ENCODE measurements around the gene PXMP2. TPM values are rescaled to one million over a fixed set of nuclear protein-coding genes. Genes with fewer than 3 reads are reported as not detected.

Gene PXMP2
- total RNA-seq, 1 donor from 2014 or later, result 24.6 TPM

DNA sequence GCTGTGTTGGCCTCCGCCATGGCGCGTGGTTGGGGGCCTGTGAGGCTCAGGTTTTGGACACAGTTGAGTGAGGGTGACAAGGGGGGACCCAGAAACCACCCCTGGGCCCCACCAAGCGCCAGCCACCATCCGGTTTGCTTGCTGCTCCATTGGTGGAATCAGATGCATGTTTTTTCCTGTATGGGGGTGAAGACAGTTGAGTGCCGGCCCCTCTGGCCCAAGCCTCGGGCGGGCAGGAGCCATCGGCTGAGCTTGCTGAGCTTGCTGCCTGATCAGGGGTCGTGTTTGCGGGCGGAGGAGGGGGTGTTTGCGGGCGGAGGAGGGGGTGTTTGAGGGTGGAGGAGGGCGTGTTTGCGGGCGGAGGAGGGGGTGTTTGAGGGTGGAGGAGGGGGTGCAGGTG, 29.6 kb downstream of the PXMP2 start:
- Mint-ChIP-seq H3K4me3 (no peak overlapping the region), H3K27me3 (no peaks in the 10 kb centered on the region), H3K9me3 (no peaks in the 10 kb centered on the region), H3K4me1 (peaks cover 15% of the 10 kb centered on the region), H3K36me3 (ENCODE audit: low read depth) (peaks cover 52% of the 10 kb centered on the region), H3K27ac (no peak overlapping the region)
- DNase-seq, result no peak
- intact Hi-C loops (cut with micrococcal nuclease), result no loop called here

DNA sequence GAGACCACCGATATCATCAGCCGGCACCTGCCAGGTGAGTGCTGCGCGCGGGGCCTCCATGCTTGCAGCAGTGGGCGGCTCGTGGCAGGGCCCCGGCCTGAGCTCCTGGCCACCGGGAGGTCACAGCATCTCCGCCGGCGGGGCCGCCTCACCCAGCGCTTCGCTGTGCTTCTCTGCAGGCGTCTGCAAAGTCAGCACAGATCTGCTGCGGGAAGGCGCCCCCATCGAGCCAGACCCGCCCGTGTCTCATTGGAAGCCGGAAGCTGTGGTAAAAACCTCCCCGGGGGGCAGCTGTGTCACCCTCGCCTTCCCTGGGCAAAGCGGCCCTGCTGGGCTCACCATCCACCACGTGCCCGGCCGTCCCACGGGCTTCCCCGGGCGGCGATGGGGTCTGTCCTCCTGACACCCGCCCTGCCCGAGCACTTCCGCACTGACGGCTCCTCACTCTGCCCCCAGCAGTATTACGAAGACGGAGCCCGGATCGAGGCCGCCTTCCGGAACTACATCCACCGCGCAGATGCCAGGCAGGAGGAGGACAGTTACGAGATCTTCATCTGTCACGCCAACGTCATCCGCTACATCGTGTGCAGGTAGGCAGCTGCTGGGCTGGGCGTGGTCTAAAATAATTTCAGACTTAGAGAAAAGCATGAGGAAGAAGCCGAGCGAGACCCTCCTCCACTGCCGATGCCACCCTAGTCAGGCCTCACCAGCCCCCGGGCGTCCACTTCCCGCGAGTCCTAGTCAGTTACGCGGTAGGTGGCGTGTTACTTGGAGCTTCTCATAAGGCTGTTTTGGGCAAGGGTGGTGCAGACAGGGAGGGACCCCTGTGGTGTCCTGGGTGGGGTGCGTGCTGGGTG, 30.4 kb downstream of the PXMP2 start:
- no peak for DNase-seq
- H3K27me3 Mint-ChIP-seq, result no peaks in the 10 kb centered on the region
- peaks cover 54% of the 10 kb centered on the region for H3K36me3 Mint-ChIP-seq (ENCODE audit: low read depth)
- intact Hi-C loops (cut with micrococcal nuclease), result no loop called here
- peaks cover 11% of the 10 kb centered on the region for H3K4me1 Mint-ChIP-seq
- H3K27ac Mint-ChIP-seq, result no peak overlapping the region
- H3K4me3 Mint-ChIP-seq, result no peak overlapping the region
- H3K9me3 Mint-ChIP-seq, result no peaks in the 10 kb centered on the region

DNA sequence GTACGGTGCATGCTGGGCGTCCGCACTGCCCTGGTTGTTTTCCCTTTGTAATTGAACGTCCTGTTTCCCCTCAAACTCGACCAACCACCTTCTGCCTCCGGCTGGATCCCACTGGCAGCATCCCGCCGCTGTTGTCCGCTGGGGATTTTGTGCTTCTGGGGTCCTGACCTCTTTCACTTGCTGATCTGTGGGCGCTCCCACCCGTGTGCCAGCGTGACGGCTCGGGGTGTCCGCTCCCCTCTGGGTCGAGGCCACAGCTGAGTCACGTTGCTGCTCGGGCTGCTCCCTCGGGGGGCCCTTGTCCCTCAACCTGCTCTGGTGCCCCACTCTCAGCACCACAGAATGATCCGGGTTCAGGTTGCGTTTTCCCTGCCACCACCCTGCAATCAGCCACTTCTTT, 31.3 kb downstream of the PXMP2 start:
- Mint-ChIP-seq H3K27me3 (no peaks in the 10 kb centered on the region), H3K9me3 (no peaks in the 10 kb centered on the region), H3K36me3 (ENCODE audit: low read depth) (peaks cover 57% of the 10 kb centered on the region), H3K27ac (no peak overlapping the region), H3K4me3 (no peak overlapping the region), H3K4me1 (peaks cover 3% of the 10 kb centered on the region)
- intact Hi-C loops (cut with micrococcal nuclease), result no loop called here
- no peak for DNase-seq

DNA sequence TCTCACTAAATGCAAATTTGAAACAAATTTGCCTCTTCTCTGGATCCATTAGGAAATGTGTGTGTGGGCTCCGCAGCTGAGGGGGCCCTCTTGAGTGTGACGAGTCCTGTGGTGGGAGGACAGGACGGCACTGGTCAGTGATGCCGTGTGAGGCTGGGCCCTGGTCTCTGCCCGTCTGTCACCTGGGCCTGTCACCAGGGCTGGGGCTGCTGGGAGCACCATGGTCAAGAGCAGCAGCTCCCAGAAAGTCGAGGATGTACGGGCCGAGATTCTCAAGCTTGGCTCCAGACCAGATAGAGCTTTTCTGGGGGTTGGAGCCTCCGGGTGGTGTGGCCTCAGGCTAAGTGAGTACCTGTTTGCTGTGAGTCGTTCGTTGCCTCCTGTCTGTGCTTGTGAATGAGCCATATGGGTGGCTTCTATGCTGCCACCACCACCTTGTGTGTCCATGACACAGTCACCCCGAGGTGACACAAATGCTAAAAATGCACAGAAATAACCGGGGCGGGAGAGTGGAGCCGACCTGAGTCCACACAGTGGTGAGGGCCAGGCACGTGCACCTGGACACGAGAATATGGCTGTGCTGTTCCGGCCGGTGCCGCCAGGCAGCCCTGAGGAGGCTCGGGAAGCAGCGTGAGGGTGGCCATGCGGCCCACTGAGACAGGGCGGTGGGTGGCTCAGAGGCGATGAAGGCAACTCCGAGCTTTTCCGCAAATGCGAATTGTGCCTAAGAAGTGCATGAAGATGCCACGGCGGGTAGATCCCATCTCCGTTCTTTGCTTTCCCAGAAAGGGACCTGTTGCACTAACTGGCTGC, 32.0 kb downstream of the PXMP2 start:
- intact Hi-C loops (cut with micrococcal nuclease), result no loop called here
- DNase-seq, result no peak
- peak overlapping the region; percentile 43 for H3K27ac Mint-ChIP-seq

DNA sequence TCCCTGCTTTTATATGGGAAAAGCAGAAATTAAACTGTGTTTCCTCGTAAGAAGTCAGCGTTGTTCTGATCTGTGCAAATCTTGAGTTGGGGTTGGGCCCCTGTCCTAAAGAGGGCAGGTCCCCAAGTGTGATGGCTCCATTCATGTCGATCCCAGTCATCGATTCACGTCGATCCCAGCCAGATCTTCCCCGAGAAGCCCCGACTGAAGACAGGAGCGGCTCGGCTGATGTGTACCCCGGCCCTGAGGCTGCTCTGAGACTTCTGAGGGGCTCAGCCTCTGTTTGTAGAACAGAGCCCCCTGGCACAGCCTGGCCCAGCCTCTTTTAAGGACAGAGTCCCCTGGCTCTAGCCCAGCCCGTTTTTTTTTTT, 32.6 kb downstream of the PXMP2 start:
- Mint-ChIP-seq H3K27me3 (no peaks in the 10 kb centered on the region), H3K9me3 (no peaks in the 10 kb centered on the region), H3K36me3 (ENCODE audit: low read depth) (peaks cover 61% of the 10 kb centered on the region), H3K27ac (peak overlapping the region; percentile 6), H3K4me1 (peaks cover 3% of the 10 kb centered on the region), H3K4me3 (no peak overlapping the region)
- no peak for DNase-seq
- intact Hi-C loops (cut with micrococcal nuclease), result no loop called here

More for the DNA sequence above, 32.0 kb downstream of the PXMP2 start:
- Mint-ChIP-seq H3K4me3 (no peak overlapping the region), H3K9me3 (no peaks in the 10 kb centered on the region), H3K27me3 (no peaks in the 10 kb centered on the region), H3K36me3 (ENCODE audit: low read depth) (peaks cover 62% of the 10 kb centered on the region), H3K4me1 (peaks cover 5% of the 10 kb centered on the region)

DNA sequence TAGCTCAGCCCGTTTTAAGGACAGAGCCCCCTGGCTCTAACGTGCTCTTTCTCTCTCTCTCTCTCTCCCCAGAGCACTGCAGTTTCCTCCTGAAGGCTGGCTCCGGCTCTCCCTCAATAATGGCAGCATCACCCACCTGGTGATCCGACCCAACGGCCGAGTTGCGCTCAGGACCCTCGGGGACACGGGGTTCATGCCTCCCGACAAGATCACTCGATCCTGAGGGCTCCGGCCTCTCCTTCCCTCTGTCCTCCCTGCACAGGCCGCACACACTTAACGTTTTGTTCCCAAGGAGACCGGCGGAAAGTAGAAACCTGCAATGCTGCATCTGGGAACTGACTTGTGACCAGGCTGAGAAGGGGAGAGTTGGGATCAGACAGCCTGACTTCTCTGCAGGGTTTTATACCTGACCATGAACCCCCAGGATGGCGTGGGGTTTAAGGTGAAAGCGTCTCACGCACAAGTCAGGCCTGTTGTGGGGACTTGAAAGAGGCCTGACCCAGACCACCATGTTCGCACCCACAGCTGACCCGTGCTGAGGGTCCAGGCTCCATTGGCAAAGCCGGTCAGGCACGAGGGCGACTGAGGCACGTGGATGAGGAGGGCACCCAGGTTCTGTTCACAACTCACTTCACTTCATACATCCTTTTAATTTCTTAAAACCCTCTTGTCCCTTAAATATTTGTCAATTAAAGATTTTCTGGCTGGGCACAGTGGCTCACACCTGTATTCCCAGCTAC, 33.4 kb downstream of the PXMP2 start:
- H3K4me1 Mint-ChIP-seq, result peaks cover 3% of the 10 kb centered on the region
- intact Hi-C loops (cut with micrococcal nuclease), result no loop called here
- H3K9me3 Mint-ChIP-seq, result no peaks in the 10 kb centered on the region
- no peaks in the 10 kb centered on the region for H3K27me3 Mint-ChIP-seq
- peaks cover 67% of the 10 kb centered on the region for H3K36me3 Mint-ChIP-seq (ENCODE audit: low read depth)
- no peak for DNase-seq
- H3K4me3 Mint-ChIP-seq, result no peak overlapping the region
- H3K27ac Mint-ChIP-seq, result peak overlapping the region; percentile 48

DNA sequence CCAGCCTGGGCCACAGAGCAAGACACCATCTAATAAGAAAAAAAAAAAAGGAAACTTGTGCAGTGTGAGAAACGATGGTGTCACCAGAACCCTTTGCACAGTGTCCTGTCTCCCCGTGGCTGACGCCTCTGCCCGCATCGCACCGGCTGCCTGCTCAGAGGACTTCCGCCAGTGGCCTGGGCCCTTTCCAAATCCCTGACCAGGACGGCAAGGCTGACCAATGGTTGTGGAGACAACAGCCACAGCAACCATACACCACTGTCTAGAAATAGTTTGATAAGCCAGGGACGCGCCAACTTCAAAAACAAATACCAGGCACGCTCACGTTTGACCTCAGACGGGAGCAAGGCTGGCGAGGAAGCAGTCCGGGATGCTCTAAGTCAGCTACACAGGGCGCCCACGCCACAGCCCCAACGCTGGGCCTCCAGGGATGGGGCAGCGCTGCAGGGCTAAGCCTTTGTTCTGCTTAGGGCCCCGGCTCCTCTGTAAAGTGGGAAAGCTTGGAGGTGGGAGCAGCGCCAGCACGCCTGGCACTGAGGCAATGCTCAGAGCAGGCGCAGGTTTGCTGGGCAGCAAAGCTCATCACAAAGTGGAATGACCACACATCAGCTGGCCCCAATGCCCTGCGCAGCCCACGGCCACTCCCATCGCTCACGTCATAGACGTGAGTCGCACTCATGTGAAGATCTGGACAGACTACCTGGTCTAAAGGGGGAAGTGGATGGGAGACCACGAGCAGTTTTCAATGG, 35.8 kb downstream of the PXMP2 start:
- intact Hi-C loops (cut with micrococcal nuclease), result no loop called here
- DNase-seq, result no peak
- Mint-ChIP-seq H3K4me1 (peaks cover 3% of the 10 kb centered on the region), H3K36me3 (ENCODE audit: low read depth) (peaks cover 72% of the 10 kb centered on the region), H3K9me3 (no peaks in the 10 kb centered on the region), H3K27ac (no peak overlapping the region), H3K4me3 (no peak overlapping the region), H3K27me3 (no peaks in the 10 kb centered on the region)

DNA sequence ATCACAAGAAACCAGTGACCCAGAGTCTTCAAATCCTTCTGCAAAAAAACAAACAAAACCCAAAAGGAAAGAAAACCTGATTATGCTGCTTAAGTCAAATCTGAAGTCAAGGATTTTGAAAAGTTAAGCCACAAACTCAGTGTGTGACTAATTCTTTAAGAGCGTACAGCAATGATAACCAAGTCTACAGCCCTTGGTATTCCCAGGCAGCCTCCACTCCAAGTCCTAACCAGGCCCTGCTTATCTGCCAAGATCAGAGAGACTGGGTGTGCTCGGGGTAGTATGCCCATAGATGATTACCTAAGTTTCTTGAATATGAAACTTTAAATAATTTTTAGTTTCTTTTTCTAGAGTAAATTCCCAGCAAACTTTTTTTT, 36.4 kb downstream of the PXMP2 start:
- intact Hi-C loops (cut with micrococcal nuclease), result no loop called here
- H3K27ac Mint-ChIP-seq, result no peak overlapping the region
- peaks cover 75% of the 10 kb centered on the region for H3K36me3 Mint-ChIP-seq (ENCODE audit: low read depth)

DNA sequence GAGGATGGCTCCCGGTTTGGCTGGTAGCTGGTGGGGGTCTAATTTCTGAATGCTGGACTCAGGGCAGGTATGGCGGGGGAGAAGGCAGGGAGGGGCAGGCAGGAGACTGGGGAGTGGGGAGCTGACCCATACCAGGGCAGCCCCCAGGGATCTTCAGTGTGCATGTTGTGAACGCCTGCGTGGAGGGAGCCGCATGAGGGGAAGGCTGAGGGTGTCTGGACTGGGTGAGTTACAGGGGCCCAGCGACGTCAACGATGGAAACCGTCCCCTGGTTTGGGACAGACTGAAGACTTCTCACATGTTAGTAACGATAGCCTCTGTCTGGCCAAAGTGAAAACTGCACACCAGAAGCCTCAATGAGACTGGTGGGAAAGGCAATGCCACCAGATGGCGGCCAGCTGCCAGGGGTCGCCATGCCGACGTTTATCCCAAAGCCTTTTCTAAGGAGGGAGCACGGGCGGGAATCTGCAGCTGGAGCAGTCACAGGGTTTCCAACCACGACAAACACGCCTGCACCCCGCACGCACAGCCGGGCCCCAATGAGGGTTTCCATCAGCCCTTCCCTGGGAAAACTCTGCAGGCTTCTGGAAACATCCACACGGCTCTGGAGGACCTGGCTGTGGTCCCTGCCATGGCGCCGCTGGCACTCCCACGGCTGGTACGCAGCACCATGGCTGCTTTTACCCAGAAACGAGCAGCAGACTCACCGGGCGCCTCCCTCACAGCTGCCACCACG, 37.3 kb downstream of the PXMP2 start:
- peaks cover 72% of the 10 kb centered on the region for H3K36me3 Mint-ChIP-seq (ENCODE audit: low read depth)
- no peaks in the 10 kb centered on the region for H3K9me3 Mint-ChIP-seq
- H3K4me3 Mint-ChIP-seq, result no peak overlapping the region
- peaks cover 3% of the 10 kb centered on the region for H3K4me1 Mint-ChIP-seq
- DNase-seq, result no peak
- H3K27me3 Mint-ChIP-seq, result no peaks in the 10 kb centered on the region
- no peak overlapping the region for H3K27ac Mint-ChIP-seq
- intact Hi-C loops (cut with micrococcal nuclease), result no loop called here

More for the DNA sequence above, 36.4 kb downstream of the PXMP2 start:
- Mint-ChIP-seq H3K4me3 (no peak overlapping the region), H3K27me3 (no peaks in the 10 kb centered on the region), H3K4me1 (peaks cover 3% of the 10 kb centered on the region), H3K9me3 (no peaks in the 10 kb centered on the region)
- no peak for DNase-seq

DNA sequence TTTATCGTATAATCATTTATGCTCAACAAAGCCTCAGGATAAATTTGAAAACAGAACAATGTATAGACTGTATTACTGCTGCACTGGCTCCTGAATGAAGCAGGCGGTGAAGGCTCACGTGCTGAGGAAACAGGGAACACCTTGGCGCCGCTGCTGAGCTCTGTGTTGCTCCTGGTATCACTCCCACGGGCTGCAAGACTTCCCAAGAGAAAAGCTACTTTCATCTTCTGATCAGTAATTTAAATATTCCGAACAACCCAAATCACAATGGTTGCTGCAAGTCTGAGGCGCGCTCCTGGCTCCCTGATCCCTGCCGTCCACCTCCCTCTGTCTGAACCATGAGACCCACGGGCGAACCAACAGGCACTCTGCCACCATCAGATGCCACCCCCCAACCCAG, 39.0 kb downstream of the PXMP2 start:
- Mint-ChIP-seq H3K36me3 (ENCODE audit: low read depth) (peaks cover 73% of the 10 kb centered on the region), H3K9me3 (no peaks in the 10 kb centered on the region), H3K4me3 (no peak overlapping the region), H3K4me1 (peaks cover 7% of the 10 kb centered on the region), H3K27me3 (no peaks in the 10 kb centered on the region), H3K27ac (no peak overlapping the region)
- DNase-seq, result no peak
- intact Hi-C loops (cut with micrococcal nuclease), result no loop called here

DNA sequence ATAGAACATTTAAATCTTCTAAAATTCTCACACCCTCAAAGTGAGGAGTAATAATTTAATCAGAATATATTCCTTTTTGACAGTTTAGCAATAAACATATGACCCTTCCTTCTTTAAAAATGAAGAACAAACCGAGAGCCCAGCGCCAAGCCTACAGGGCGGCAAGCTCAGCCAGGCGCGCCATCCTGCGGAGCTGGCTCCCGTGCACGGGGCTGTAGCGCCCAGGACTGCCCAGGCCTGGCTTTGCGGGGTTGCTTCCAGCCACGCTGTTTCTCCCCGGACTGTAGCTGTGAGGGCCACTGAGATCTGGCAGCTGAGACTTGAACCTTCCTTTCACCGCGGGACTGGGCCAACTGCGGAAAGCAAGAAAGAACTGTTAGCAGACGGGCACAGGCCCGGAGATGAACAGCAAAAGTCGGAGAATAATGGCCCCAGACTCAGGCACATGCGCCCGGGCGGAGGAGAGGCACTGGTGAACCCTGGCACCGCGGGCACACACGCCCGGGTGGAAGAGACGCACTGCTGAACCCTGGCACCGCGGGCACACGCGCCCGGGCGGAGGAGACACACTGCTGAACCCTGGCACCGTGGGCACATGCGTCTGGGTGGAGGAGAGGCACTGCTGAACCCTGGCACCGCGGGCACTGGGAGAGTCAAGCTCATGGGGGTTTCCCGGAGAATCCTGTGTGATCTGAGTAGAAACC, 39.9 kb downstream of the PXMP2 start:
- Mint-ChIP-seq H3K36me3 (ENCODE audit: low read depth) (peaks cover 76% of the 10 kb centered on the region), H3K4me3 (no peak overlapping the region)
- intact Hi-C loops (cut with micrococcal nuclease), result no loop called here

DNA sequence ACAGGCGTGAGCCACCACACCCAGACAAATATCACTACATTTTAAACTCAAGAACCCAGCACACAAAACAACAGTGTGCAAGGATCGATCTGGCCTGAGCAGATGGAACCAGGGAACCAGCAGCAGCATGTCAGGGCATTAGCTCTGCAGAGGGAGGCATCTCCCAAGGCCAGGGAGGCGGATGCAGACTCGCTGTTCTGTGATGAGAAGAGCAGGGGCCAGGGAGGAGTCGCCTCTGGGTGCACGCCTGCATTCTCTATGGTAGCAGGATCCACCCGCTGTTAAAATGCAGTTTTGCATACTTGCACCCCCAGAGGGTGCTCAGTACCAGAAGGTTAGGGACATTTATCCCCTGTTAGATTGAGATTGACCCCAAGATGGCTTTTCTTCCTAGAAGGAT, 41.1 kb downstream of the PXMP2 start:
- no peaks in the 10 kb centered on the region for H3K9me3 Mint-ChIP-seq
- H3K27ac Mint-ChIP-seq, result no peak overlapping the region
- intact Hi-C loops (cut with micrococcal nuclease), result no loop called here
- no peak for DNase-seq
- no peaks in the 10 kb centered on the region for H3K27me3 Mint-ChIP-seq
- H3K36me3 Mint-ChIP-seq (ENCODE audit: low read depth), result peaks cover 80% of the 10 kb centered on the region
- no peak overlapping the region for H3K4me3 Mint-ChIP-seq
- peaks cover 7% of the 10 kb centered on the region for H3K4me1 Mint-ChIP-seq

More for the DNA sequence above, 39.9 kb downstream of the PXMP2 start:
- Mint-ChIP-seq H3K9me3 (no peaks in the 10 kb centered on the region), H3K27ac (no peak overlapping the region), H3K4me1 (peaks cover 7% of the 10 kb centered on the region), H3K27me3 (no peaks in the 10 kb centered on the region)
- no peak for DNase-seq

All from activated CD4-positive, alpha-beta T cell treated with anti-CD3 and anti-CD28 coated beads, Interleukin-2, amount 10 ng/mL, durations not matched to agents 24 days and 14 days (primary cell).